ENCODE data around the gene PADI1.

GRCh38 chr1:17280436-17280835 is 75.5 kb downstream of the PADI1 start:
- TF ChIP-seq CTCF (IDR thresholded peaks at IDR 0.05) (no peak), POLR2A (IDR thresholded peaks at IDR 0.05) (no peak)
